Measurements from ENCODE around the gene RASA3. TPM values are rescaled to one million over a fixed set of nuclear protein-coding genes. Genes with fewer than 3 reads are reported as not detected.
"Not testable (repeated sequence)": the region's sequence is repeated elsewhere in the genome, so short reads cannot be mapped to it uniquely, and the experiment has no call there.

The RASA3 gene
- total RNA-seq, 1 experiment from 2014 or later: 10.0 TPM

DNA sequence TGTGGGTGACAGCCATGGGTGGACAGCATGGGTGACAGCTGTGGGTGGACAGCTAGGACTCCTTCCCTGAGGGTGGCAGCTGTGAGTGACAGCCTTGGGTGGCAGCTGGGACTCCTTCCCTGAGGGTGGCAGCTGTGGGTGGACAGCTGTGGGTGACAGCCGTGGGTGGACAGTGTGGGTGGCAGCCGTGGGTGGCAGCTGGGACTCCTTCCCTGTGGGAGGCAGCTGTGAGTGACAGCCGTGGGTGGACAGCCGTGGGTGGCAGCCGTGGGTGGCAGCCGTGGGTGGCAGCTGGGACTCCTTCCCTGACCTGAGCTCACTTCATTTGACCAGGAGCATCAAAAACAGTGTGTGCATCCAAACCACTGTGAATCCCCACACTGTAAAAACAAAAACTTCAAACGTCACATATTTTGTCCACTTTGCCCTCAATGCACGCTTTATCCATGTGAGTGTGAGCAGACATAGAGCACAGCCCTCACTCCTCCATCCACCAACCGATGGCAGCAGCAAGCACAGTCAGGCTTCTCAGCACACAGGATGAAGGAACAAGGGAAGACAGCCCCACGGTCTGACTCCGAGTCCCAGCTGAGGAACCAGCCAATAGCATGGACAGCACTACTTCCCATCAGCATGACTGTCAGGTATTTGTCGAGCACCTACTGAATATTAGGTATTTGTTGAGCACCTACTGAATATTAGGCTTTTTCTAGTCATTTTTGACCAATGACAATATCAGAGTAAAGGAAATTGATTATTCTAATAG lies 45.0 kb upstream of the RASA3 start:
- TF ChIP-seq, protein P1, sequence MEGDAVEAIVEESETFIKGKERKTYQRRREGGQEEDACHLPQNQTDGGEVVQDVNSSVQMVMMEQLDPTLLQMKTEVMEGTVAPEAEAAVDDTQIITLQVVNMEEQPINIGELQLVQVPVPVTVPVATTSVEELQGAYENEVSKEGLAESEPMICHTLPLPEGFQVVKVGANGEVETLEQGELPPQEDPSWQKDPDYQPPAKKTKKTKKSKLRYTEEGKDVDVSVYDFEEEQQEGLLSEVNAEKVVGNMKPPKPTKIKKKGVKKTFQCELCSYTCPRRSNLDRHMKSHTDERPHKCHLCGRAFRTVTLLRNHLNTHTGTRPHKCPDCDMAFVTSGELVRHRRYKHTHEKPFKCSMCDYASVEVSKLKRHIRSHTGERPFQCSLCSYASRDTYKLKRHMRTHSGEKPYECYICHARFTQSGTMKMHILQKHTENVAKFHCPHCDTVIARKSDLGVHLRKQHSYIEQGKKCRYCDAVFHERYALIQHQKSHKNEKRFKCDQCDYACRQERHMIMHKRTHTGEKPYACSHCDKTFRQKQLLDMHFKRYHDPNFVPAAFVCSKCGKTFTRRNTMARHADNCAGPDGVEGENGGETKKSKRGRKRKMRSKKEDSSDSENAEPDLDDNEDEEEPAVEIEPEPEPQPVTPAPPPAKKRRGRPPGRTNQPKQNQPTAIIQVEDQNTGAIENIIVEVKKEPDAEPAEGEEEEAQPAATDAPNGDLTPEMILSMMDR (conservative IDR thresholded peaks at IDR 0.05): no peak
- TF ChIP-seq EZH2 (IDR thresholded peaks at IDR 0.05; ENCODE audit: low read depth): no peak
- no peaks in the 10 kb centered on the region for H3K4me1 ChIP-seq (replicated peaks; ENCODE audit: insufficient read depth)
- H3K79me2 ChIP-seq (ENCODE audit: low read depth): no peaks in the 10 kb centered on the region
- 0 out of 2 replicates have a peak, but pooled peaks cover 6% of the 10 kb centered on the region for H3K9me3 ChIP-seq (ENCODE audit: insufficient read depth, low read depth)
- CTCF ChIA-PET: no interaction called here
- H3K27me3 ChIP-seq (ENCODE audit: insufficient read depth, low read depth): no peaks in the 10 kb centered on the region
- BruUV-seq (replicated peaks): no TSS peak
- DNase-seq: no peak
- H3F3A ChIP-seq (ENCODE audit: insufficient read depth, low read depth): no peaks in the 10 kb centered on the region
- H3K36me3 ChIP-seq (ENCODE audit: low read depth): no peaks in the 10 kb centered on the region
- no peak overlapping the region for H2AFZ ChIP-seq
- no peaks in the 10 kb centered on the region for H3K9me2 ChIP-seq (ENCODE audit: insufficient read depth)
- intact Hi-C loops (cut with micrococcal nuclease; ENCODE audit: unreplicated experiment): no loop called here
- no peak overlapping the region for H3K4me3 ChIP-seq
- POLR2A ChIA-PET (ENCODE audit: unreplicated experiment): no interaction called here
- no peak overlapping the region for H3K4me2 ChIP-seq
- H3K27ac ChIP-seq: no peak overlapping the region
- H4K20me1 ChIP-seq (ENCODE audit: insufficient read depth): no peaks in the 10 kb centered on the region

DNA sequence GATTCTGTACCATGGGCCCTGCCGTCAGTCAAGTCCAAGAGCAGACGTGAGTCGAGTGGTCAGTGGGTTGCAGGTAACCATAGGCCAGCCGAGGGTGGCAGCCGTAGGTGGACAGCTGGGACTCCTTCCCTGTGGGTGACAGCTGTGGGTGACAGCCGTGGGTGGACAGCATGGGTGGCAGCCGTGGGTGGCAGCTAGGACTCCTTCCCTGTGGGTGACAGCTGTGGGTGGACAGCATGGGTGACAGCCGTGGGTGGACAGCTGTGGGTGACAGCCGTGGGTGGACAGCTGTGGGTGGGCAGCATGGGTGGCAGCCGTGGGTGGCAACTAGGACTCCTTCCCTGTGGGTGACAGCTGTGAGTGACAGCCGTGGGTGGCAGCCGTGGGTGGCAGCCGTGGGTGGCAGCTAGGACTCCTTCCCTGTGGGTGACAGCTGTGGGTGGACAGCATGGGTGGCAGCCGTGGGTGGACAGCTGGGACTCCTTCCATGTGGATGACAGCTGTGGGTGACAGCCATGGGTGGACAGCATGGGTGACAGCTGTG lies 44.0 kb upstream of the RASA3 start:
- H3K4me2 ChIP-seq; H3K9me2 ChIP-seq (ENCODE audit: insufficient read depth); H3K36me3 ChIP-seq (ENCODE audit: low read depth); H3K27me3 ChIP-seq (ENCODE audit: insufficient read depth, low read depth); intact Hi-C loops (cut with micrococcal nuclease; ENCODE audit: unreplicated experiment); H3F3A ChIP-seq (ENCODE audit: insufficient read depth, low read depth); H3K9me3 ChIP-seq (ENCODE audit: insufficient read depth, low read depth); H3K79me2 ChIP-seq (ENCODE audit: low read depth); H3K4me1 ChIP-seq (replicated peaks; ENCODE audit: insufficient read depth); H4K20me1 ChIP-seq (ENCODE audit: insufficient read depth); BruUV-seq (replicated peaks); CTCF ChIA-PET; H3K27ac ChIP-seq; H3K4me3 ChIP-seq; H2AFZ ChIP-seq; POLR2A ChIA-PET (ENCODE audit: unreplicated experiment); DNase-seq: not testable (repeated sequence)

DNA sequence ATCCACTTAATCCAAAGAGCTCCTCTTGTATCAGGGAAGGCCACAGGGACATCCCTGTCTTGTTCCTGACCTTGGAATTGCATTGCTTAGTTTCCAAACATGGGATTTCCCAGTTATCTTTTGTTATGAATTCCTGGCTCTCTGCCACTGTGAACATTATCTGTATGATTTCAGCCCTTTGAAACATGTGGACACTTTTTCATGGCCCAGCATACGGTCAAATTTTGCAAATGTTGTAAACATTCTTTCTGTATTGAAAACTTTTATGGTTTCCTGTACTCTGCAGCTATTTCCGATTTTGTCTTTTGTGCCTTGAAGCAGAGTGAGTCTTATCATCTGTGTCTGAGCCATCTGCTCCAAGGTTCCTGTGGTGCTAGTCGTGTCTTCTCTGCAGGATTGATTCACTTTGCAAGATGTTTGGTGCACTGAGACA lies 42.1 kb upstream of the RASA3 start:
- H3K79me2 ChIP-seq (ENCODE audit: low read depth): no peaks in the 10 kb centered on the region
- 0 out of 2 replicates have a peak, but pooled peaks cover 6% of the 10 kb centered on the region for H3K9me3 ChIP-seq (ENCODE audit: insufficient read depth, low read depth)
- no peaks in the 10 kb centered on the region for H3F3A ChIP-seq (ENCODE audit: insufficient read depth, low read depth)
- H3K9me2 ChIP-seq (ENCODE audit: insufficient read depth): no peaks in the 10 kb centered on the region
- no peaks in the 10 kb centered on the region for H3K4me1 ChIP-seq (replicated peaks; ENCODE audit: insufficient read depth)
- H3K36me3 ChIP-seq (ENCODE audit: low read depth): no peaks in the 10 kb centered on the region
- no peaks in the 10 kb centered on the region for H3K27me3 ChIP-seq (ENCODE audit: insufficient read depth, low read depth)
- BruUV-seq (replicated peaks): no TSS peak
- no peak for DNase-seq
- no peak overlapping the region for H3K27ac ChIP-seq
- TF ChIP-seq EZH2 (IDR thresholded peaks at IDR 0.05; ENCODE audit: low read depth): no peak
- TF ChIP-seq, protein P1 (conservative IDR thresholded peaks at IDR 0.05): no peak
- no peak overlapping the region for H3K4me2 ChIP-seq
- H2AFZ ChIP-seq: no peak overlapping the region
- ChIA-PET CTCF (no interaction called here), POLR2A (ENCODE audit: unreplicated experiment) (no interaction called here)
- intact Hi-C loops (cut with micrococcal nuclease; ENCODE audit: unreplicated experiment): no loop called here
- no peak overlapping the region for H3K4me3 ChIP-seq
- no peaks in the 10 kb centered on the region for H4K20me1 ChIP-seq (ENCODE audit: insufficient read depth)
